Transverse colon (tissue), 3 donors: ENCODE data around the gene FGGY.

Source experiments
- POLR2A ChIP-seq: fragments of 450-650 bp; IDR thresholded peaks from one replicate; pipeline ENCODE4 v1.6.1; 2016; ENCODE audit warnings: antibody characterized with exemption, mild to moderate bottlenecking, moderate library complexity
- TF ChIP-seq, protein P1 (sequence below), 5 experiments: fragments of 200-600 bp in 3 of 5; fragments of 450-650 bp in 2 of 5; sonication (generic) in 3 of 5; IDR thresholded peaks; 1 replicate in 2 of 5; 2 replicates in 3 of 5; pipeline ENCODE4 v1.5.1; 2016 to 2017; ENCODE audit warnings: antibody characterized with exemption in 5 of 5, inconsistent platforms in 3 of 5, mild to moderate bottlenecking in 2 of 5, moderate library complexity in 1 of 5

DNA sequence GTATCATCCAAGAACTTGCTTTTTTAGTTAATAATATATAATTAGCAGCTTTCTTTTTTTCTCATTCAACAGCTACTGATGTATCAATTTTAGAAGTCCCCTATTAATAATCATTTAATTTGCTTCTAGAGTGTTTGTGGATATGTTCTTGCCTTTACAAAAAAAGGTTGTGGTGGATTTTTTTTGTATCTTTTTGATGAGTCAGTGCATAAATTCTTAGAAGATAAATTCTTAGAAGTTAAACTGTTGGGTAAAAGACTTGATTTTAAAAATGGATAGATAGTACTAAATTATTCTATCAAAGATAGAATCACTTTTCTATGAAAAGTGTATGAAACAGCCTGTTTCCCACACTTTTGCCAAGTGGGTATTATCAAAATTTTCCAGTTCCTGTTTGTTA, 11.9 kb downstream of the FGGY start:
- TF ChIP-seq POLR2A, result no peak
- TF ChIP-seq, protein P1, sequence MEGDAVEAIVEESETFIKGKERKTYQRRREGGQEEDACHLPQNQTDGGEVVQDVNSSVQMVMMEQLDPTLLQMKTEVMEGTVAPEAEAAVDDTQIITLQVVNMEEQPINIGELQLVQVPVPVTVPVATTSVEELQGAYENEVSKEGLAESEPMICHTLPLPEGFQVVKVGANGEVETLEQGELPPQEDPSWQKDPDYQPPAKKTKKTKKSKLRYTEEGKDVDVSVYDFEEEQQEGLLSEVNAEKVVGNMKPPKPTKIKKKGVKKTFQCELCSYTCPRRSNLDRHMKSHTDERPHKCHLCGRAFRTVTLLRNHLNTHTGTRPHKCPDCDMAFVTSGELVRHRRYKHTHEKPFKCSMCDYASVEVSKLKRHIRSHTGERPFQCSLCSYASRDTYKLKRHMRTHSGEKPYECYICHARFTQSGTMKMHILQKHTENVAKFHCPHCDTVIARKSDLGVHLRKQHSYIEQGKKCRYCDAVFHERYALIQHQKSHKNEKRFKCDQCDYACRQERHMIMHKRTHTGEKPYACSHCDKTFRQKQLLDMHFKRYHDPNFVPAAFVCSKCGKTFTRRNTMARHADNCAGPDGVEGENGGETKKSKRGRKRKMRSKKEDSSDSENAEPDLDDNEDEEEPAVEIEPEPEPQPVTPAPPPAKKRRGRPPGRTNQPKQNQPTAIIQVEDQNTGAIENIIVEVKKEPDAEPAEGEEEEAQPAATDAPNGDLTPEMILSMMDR (IDR thresholded peaks at IDR 0.05), result no peak
